ENCODE measurements around the gene IPMK.

GRCh38 chr10:58164517-58164916, 103.2 kb downstream of the IPMK start:
- TF ChIP-seq CTCF (conservative IDR thresholded peaks at IDR 0.05 in 1 of 2, IDR thresholded peaks at IDR 0.05 in 1 of 2; ENCODE audit: low read depth in 1 of 2, low read length in 2 of 2) (no peak), EZH2 (IDR thresholded peaks at IDR 0.05; ENCODE audit: low read length, missing control alignments) (no peak)
